Ecto neural progenitor cell (in vitro differentiated cells): ENCODE data around the gene CARMIL1.

Experiments used
- DNase-seq: peaks from one replicate; pipeline ENCODE4 v3.0.0-alpha.2; 2018; ENCODE audit warnings: low spot score

Gene CARMIL1

GRCh38 chr6:25620391-25620790, 341.2 kb downstream of the CARMIL1 start:
- DNase-seq = no peak

GRCh38 chr6:25623065-25623464, 343.9 kb downstream of the CARMIL1 start:
- no peak for DNase-seq

- no peak for DNase-seq
These were observed 344.7 kb downstream of the CARMIL1 start for GRCh38 chr6:25623879-25624278.

- DNase-seq = no peak
These were observed 347.8 kb downstream of the CARMIL1 start for GRCh38 chr6:25627001-25627400.

- no peak for DNase-seq
These were observed 349.5 kb downstream of the CARMIL1 start for GRCh38 chr6:25628471-25629197.

- no peak for DNase-seq
These were observed 350.0 kb downstream of the CARMIL1 start for GRCh38 chr6:25629198-25629576.

- no peak for DNase-seq
These were observed 351.5 kb downstream of the CARMIL1 start for GRCh38 chr6:25630508-25631278.

- DNase-seq = peak; percentile 60
These were observed 356.7 kb downstream of the CARMIL1 start for GRCh38 chr6:25635886-25636317.

- DNase-seq = no peak
These were observed 358.0 kb downstream of the CARMIL1 start for GRCh38 chr6:25637211-25637610.

- no peak for DNase-seq
These were observed 358.8 kb downstream of the CARMIL1 start for GRCh38 chr6:25637960-25638434.

- DNase-seq = no peak
These were observed 360.5 kb downstream of the CARMIL1 start for GRCh38 chr6:25639653-25640052.

GRCh38 chr6:25640446-25640845, 361.3 kb downstream of the CARMIL1 start:
- DNase-seq = no peak

GRCh38 chr6:25640891-25641290, 361.7 kb downstream of the CARMIL1 start:
- DNase-seq = no peak

GRCh38 chr6:25641377-25641776, 362.2 kb downstream of the CARMIL1 start:
- no peak for DNase-seq

- DNase-seq = no peak
These were observed 362.9 kb downstream of the CARMIL1 start for GRCh38 chr6:25641940-25642666.

- no peak for DNase-seq
These were observed 363.6 kb downstream of the CARMIL1 start for GRCh38 chr6:25642667-25643328.

- no peak for DNase-seq
These were observed 366.7 kb downstream of the CARMIL1 start for GRCh38 chr6:25645916-25646315.

GRCh38 chr6:25649611-25650010, 370.4 kb downstream of the CARMIL1 start:
- DNase-seq = no peak

- peak; percentile 86 for DNase-seq
These were observed 372.9 kb downstream of the CARMIL1 start, which contains the start of gene SCGN for GRCh38 chr6:25652007-25652515. SCGN (plus strand) TSS chr6:25652215; CDS start chr6:25652404, 189 bp downstream.

- DNase-seq = no peak
These were observed 376.5 kb downstream of the CARMIL1 start for GRCh38 chr6:25655723-25656122.

GRCh38 chr6:25659633-25660368, 380.6 kb downstream of the CARMIL1 start:
- DNase-seq = no peak
